Stimulated activated CD4-positive, alpha-beta T cell treated with anti-CD3 and anti-CD28 coated beads, Interleukin-12 subunit alpha, Interleukin-12 subunit beta, amount 100 ng/mL, for 4 hours (primary cell): ENCODE data around the gene PATE1.
"Not testable (repeated sequence)": the region's sequence is repeated elsewhere in the genome, so short reads cannot be mapped to it uniquely, and the experiment has no call there.

Experiments
- DNase-seq: peaks from one replicate; pipeline ENCODE4 v3.0.0-alpha.2; 2020

PATE1 gene

GRCh38 chr11:125745979-125746378 is at the start of gene PATE1:
Gene PATE1, plus strand, starts transcription at chr11:125746279. Its CDS starts 26 bp downstream, at chr11:125746305.
- no peak for DNase-seq

GRCh38 chr11:125701018-125701610 is 45.0 kb upstream of the PATE1 start:
- DNase-seq = no peak

GRCh38 chr11:125701858-125702621 is 44.0 kb upstream of the PATE1 start:
- DNase-seq = no peak

GRCh38 chr11:125704686-125705085 is 41.4 kb upstream of the PATE1 start:
- not testable (repeated sequence) for DNase-seq

GRCh38 chr11:125720781-125721180 is 25.3 kb upstream of the PATE1 start:
- no peak for DNase-seq

- DNase-seq = no peak
These were observed 22.0 kb upstream of the PATE1 start for GRCh38 chr11:125724125-125724524.

GRCh38 chr11:125728969-125729368 is 17.1 kb upstream of the PATE1 start:
- DNase-seq = no peak

GRCh38 chr11:125740617-125741016 is 5.5 kb upstream of the PATE1 start:
- DNase-seq = no peak

GRCh38 chr11:125743681-125744080 is 2.4 kb upstream of the PATE1 start:
- DNase-seq = no peak

GRCh38 chr11:125750629-125751028 is 4.5 kb downstream of the PATE1 start:
- no peak for DNase-seq

GRCh38 chr11:125756050-125756449 is 10.0 kb downstream of the PATE1 start:
- no peak for DNase-seq

- DNase-seq = no peak
These were observed 16.4 kb downstream of the PATE1 start for GRCh38 chr11:125762445-125762844.

- DNase-seq = no peak
These were observed 17.4 kb downstream of the PATE1 start for GRCh38 chr11:125763483-125763882.

GRCh38 chr11:125766251-125766650 is 20.2 kb downstream of the PATE1 start:
- no peak for DNase-seq

GRCh38 chr11:125768336-125769046 is 22.4 kb downstream of the PATE1 start:
- no peak for DNase-seq

GRCh38 chr11:125770583-125770982 is 24.5 kb downstream of the PATE1 start:
- DNase-seq = no peak

- DNase-seq = no peak
These were observed 26.9 kb downstream of the PATE1 start for GRCh38 chr11:125772834-125773505.

- no peak for DNase-seq
These were observed 27.4 kb downstream of the PATE1 start for GRCh38 chr11:125773516-125773915.

GRCh38 chr11:125777309-125777708 is 31.2 kb downstream of the PATE1 start:
- DNase-seq = no peak

GRCh38 chr11:125778728-125779127 is 32.6 kb downstream of the PATE1 start, which contains the start of gene PATE2:
Gene PATE2, minus strand, starts transcription at chr11:125778828. Its CDS starts 55 bp downstream, at chr11:125778773.
- DNase-seq = no peak

GRCh38 chr11:125784678-125785077 is 38.6 kb downstream of the PATE1 start:
- no peak for DNase-seq

- DNase-seq = no peak
These were observed 41.7 kb downstream of the PATE1 start, which contains the start of gene PATE3 for GRCh38 chr11:125787827-125788226. Gene PATE3, plus strand, starts transcription at chr11:125788127. Its CDS starts 25 bp downstream, at chr11:125788152.

GRCh38 chr11:125790825-125791224 is 44.7 kb downstream of the PATE1 start:
- DNase-seq = no peak
